ENCODE results near the gene MYO3A. TPM values are rescaled to one million over a fixed set of nuclear protein-coding genes. Genes with fewer than 3 reads are reported as not detected.

Gene MYO3A
- total RNA-seq, 1 donor from 2014 or later, result 1.1 TPM

GRCh38 chr10:26156019-26156418 lies 222.0 kb downstream of the MYO3A start:
- DNase-seq, result no peak
- no peaks in the 10 kb centered on the region for H3K36me3 Mint-ChIP-seq (ENCODE audit: low read depth)
- intact Hi-C loops (cut with micrococcal nuclease), result no loop called here
- no peak for TF ChIP-seq CTCF (IDR thresholded peaks at IDR 0.05)
- ChIA-PET POLR2A (no interaction called here), CTCF (no interaction called here)
- no peak overlapping the region for H3K27ac Mint-ChIP-seq
- no peak overlapping the region for H3K4me3 Mint-ChIP-seq
- H3K9me3 Mint-ChIP-seq, result no peaks in the 10 kb centered on the region
- H3K4me1 Mint-ChIP-seq, result peaks cover 2% of the 10 kb centered on the region
- ATAC-seq (ENCODE audit: low read depth), result no peak
- H3K27me3 Mint-ChIP-seq, result peaks cover 5% of the 10 kb centered on the region

- H3K27me3 Mint-ChIP-seq, result peaks cover 5% of the 10 kb centered on the region
- H3K27ac Mint-ChIP-seq, result no peak overlapping the region
- H3K36me3 Mint-ChIP-seq (ENCODE audit: low read depth), result no peaks in the 10 kb centered on the region
- POLR2A ChIA-PET, result no interaction called here
- CTCF ChIA-PET, result interaction anchor here (2.6 kb wide), 1 partner anchor 282 kb away, joined by 7 read pairs; no protein-coding TSS in a partner anchor
- no peak for TF ChIP-seq CTCF (IDR thresholded peaks at IDR 0.05)
- no peak for ATAC-seq (ENCODE audit: low read depth)
- no peaks in the 10 kb centered on the region for H3K9me3 Mint-ChIP-seq
- H3K4me1 Mint-ChIP-seq, result peaks cover 2% of the 10 kb centered on the region
- intact Hi-C loops (cut with micrococcal nuclease), result no loop called here
- no peak overlapping the region for H3K4me3 Mint-ChIP-seq
- no peak for DNase-seq
Measured at GRCh38 chr10:26157734-26158133, 223.7 kb downstream of the MYO3A start.

- Mint-ChIP-seq H3K4me3 (no peak overlapping the region), H3K9me3 (no peaks in the 10 kb centered on the region), H3K27me3 (no peaks in the 10 kb centered on the region), H3K27ac (no peak overlapping the region), H3K36me3 (ENCODE audit: low read depth) (no peaks in the 10 kb centered on the region), H3K4me1 (no peaks in the 10 kb centered on the region)
- ChIA-PET CTCF (no interaction called here), POLR2A (no interaction called here)
- intact Hi-C loops (cut with micrococcal nuclease), result loop anchor here (10.0 kb wide), 1 partner anchor 295 kb away; no protein-coding TSS in a partner anchor
- no peak for DNase-seq
- TF ChIP-seq CTCF (IDR thresholded peaks at IDR 0.05), result no peak
- ATAC-seq (ENCODE audit: low read depth), result no peak
Measured at GRCh38 chr10:26169466-26169865, 235.4 kb downstream of the MYO3A start.

- DNase-seq (no peak), ATAC-seq (ENCODE audit: low read depth) (no peak)
- Mint-ChIP-seq H3K27ac (no peak overlapping the region), H3K4me1 (no peaks in the 10 kb centered on the region), H3K36me3 (ENCODE audit: low read depth) (no peaks in the 10 kb centered on the region), H3K4me3 (no peak overlapping the region), H3K27me3 (peaks cover 5% of the 10 kb centered on the region), H3K9me3 (no peaks in the 10 kb centered on the region)
- ChIA-PET POLR2A (no interaction called here), CTCF (no interaction called here)
- intact Hi-C loops (cut with micrococcal nuclease), result no loop called here
- TF ChIP-seq CTCF (IDR thresholded peaks at IDR 0.05), result no peak
Measured at GRCh38 chr10:26172131-26172530, 238.1 kb downstream of the MYO3A start.

- Mint-ChIP-seq H3K27ac (no peak overlapping the region), H3K9me3 (no peaks in the 10 kb centered on the region), H3K4me3 (no peak overlapping the region), H3K36me3 (ENCODE audit: low read depth) (no peaks in the 10 kb centered on the region), H3K27me3 (peaks cover 7% of the 10 kb centered on the region), H3K4me1 (no peaks in the 10 kb centered on the region)
- POLR2A ChIA-PET, result no interaction called here
- CTCF ChIA-PET, result no interaction called here
- ATAC-seq (ENCODE audit: low read depth), result no peak
- no peak for TF ChIP-seq CTCF (IDR thresholded peaks at IDR 0.05)
- no peak for DNase-seq
- intact Hi-C loops (cut with micrococcal nuclease), result no loop called here
Measured at GRCh38 chr10:26173837-26174236, 239.8 kb downstream of the MYO3A start.

Measured in activated B cell treated with CpG ODN at 0.5 μM for 24 hours (primary cell).